HG02588 (cell line): Measurements from ENCODE around the gene CCNA1.

ENCODE experiments used
- ATAC-seq: cut with Tn5 transposase; IDR thresholded peaks from one replicate; pipeline ENCODE4 v1.9.1; 2021; ENCODE audit warnings: mild to moderate bottlenecking, moderate library complexity; ENCODE audit not compliant: unreplicated experiment

The CCNA1 gene

DNA sequence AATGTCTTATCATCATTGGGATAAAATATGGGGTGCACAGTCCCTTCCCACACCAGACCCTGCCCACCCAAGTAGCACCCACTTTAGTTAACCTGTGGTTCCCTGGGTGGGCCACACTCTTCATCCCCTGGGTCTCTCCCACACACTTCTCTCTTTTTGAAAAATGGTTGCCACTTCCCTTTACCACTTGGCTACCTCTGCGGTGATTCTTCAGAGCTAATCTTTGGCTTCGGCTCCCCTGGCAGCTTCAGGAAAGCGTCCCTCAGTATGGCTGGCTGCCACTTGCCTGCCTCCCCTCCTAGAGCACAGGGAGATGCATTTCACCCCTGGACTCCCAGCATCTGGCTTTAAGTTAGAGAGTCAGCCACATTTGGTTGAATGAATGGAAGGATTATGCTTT is 18.2 kb downstream of the CCNA1 start:
- ATAC-seq = no peak

GRCh38 chr13:36453516-36453915 is 21.2 kb downstream of the CCNA1 start:
- no peak for ATAC-seq

DNA sequence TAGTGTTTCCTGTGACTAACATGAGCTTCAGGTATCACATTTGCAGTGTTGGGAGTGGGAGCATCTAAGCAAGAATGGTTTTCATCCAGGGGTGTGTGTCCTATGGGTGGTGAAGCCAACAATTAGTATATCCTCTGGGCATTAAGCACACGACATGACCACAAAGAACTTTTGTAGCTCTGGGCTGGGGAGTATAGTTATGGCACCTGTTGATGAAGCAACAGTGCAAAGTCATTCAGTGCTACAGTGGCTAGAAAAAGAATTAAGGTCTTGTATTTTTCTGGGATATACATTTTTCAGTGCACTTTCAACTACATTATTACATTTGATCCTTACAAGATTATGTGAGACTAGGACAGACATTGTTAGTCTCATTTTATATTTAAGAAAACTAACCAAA is 21.8 kb downstream of the CCNA1 start:
- ATAC-seq = no peak

DNA sequence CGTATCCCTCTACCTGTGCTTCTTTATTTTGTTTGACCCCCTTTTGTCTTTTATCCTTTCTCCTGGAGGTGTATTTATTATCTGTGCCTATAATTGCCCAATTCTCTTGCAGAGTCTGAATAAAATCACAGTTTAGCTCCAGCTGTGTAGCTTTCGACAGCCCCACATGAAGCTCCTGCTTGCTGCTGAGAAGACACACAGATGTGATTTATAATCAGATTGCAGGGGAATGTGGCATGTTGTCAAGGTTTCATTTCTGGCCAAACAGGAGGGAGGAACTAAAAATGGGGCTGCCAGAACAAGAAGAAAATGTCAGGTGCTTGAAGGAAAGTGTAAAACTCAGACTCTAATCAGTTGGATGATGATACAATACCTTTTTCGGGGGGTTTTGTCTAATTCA is 22.7 kb downstream of the CCNA1 start:
- no peak for ATAC-seq

DNA sequence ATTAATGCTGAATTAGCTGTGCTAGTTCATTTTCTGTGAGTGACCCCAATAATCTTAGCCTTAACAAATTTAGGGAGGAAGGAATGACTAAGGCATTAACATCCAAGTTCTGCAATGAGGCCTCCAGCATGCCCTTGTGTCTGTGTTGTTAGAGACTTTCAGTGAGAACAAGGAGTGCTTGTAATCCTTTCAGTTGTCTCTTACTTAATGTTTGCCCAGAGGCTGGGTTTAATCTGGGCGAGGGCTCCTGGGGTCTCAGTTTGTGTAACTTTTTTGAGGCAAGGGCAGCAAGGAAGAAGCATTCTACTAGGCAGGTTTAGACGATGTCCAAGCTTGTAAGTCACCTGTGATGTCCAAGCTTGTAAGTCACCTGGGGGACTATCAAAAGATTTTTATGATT is 24.3 kb downstream of the CCNA1 start:
- no peak for ATAC-seq

GRCh38 chr13:36461506-36461905 is 29.2 kb downstream of the CCNA1 start:
- ATAC-seq = no peak

DNA sequence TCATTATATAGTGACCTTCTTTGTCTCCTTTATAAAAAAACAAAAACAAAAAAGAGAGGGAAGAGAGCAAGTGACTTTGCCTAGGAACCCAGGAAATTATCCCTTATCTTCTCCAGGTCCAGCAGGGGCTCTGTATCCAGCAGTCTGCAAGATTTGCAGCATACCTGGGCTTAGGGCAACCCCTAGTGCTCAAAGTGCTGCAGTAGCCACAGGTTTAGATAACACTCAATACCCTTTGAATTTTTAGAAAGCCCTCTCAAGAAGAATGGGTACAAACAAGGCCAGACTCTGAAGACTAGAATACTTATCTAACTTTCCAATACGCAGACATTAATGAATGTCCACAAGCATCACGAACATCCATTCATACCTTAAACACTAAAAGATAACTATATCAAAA is 43.2 kb downstream of the CCNA1 start:
- no peak for ATAC-seq

- ATAC-seq = no peak
Measured at GRCh38 chr13:36476661-36477060, 44.4 kb downstream of the CCNA1 start.

GRCh38 chr13:36480726-36481427 is 48.6 kb downstream of the CCNA1 start:
- no peak for ATAC-seq

- no peak for ATAC-seq
Measured at GRCh38 chr13:36490055-36490454, 57.8 kb downstream of the CCNA1 start.
